Measurements from ENCODE around the gene SDK2.

GRCh38 chr17:73331060-73331459 is 313.2 kb downstream of the SDK2 start:
- TF ChIP-seq FOXM1 (IDR thresholded peaks at IDR 0.05; ENCODE audit: borderline replicate concordance): no peak
- TF ChIP-seq LEF1 (IDR thresholded peaks at IDR 0.05; ENCODE audit: borderline replicate concordance): no peak
- TF ChIP-seq FOXK2 (IDR thresholded peaks at IDR 0.05): no peak
- no peak for TF ChIP-seq ELF4 (IDR thresholded peaks at IDR 0.05)
